ENCODE measurements around the gene TTC7B.

The TTC7B gene

GRCh38 chr14:90732139-90732538, 84.1 kb downstream of the TTC7B start:
- TF ChIP-seq SIN3A (IDR thresholded peaks at IDR 0.05; ENCODE audit: borderline replicate concordance, insufficient read depth, low read length) (no peak), REST (IDR thresholded peaks at IDR 0.05; ENCODE audit: insufficient read depth in 1 of 2, low read depth in 2 of 2, low read length in 2 of 2) (no peak), TAF1 (IDR thresholded peaks at IDR 0.05; ENCODE audit: borderline replicate concordance, insufficient read depth, low read length) (no peak), POLR2AphosphoS5 (IDR thresholded peaks at IDR 0.05; ENCODE audit: low read depth, low read length) (no peak), FOXP2 (optimal IDR thresholded peaks at IDR 0.05; ENCODE audit: borderline replicate concordance, extremely low read depth, extremely low read length, insufficient read depth) (no peak)

- TF ChIP-seq TAF1 (IDR thresholded peaks at IDR 0.05; ENCODE audit: borderline replicate concordance, insufficient read depth, low read length) (no peak), POLR2AphosphoS5 (IDR thresholded peaks at IDR 0.05; ENCODE audit: low read depth, low read length) (no peak), FOXP2 (optimal IDR thresholded peaks at IDR 0.05; ENCODE audit: borderline replicate concordance, extremely low read depth, extremely low read length, insufficient read depth) (no peak), REST (IDR thresholded peaks at IDR 0.05; ENCODE audit: insufficient read depth in 1 of 2, low read depth in 2 of 2, low read length in 2 of 2) (no peak), SIN3A (IDR thresholded peaks at IDR 0.05; ENCODE audit: borderline replicate concordance, insufficient read depth, low read length) (no peak)
Measured at GRCh38 chr14:90731487-90731886, 84.7 kb downstream of the TTC7B start.

GRCh38 chr14:90730206-90730766, 85.9 kb downstream of the TTC7B start:
- no peak for TF ChIP-seq REST (IDR thresholded peaks at IDR 0.05; ENCODE audit: insufficient read depth in 1 of 2, low read depth in 2 of 2, low read length in 2 of 2)

GRCh38 chr14:90728951-90729350, 87.3 kb downstream of the TTC7B start:
- TF ChIP-seq FOXP2 (optimal IDR thresholded peaks at IDR 0.05; ENCODE audit: borderline replicate concordance, extremely low read depth, extremely low read length, insufficient read depth), result no peak
- TF ChIP-seq REST (IDR thresholded peaks at IDR 0.05; ENCODE audit: insufficient read depth in 1 of 2, low read depth in 2 of 2, low read length in 2 of 2), result no peak
- no peak for TF ChIP-seq SIN3A (IDR thresholded peaks at IDR 0.05; ENCODE audit: borderline replicate concordance, insufficient read depth, low read length)
- no peak for TF ChIP-seq TAF1 (IDR thresholded peaks at IDR 0.05; ENCODE audit: borderline replicate concordance, insufficient read depth, low read length)
- TF ChIP-seq POLR2AphosphoS5 (IDR thresholded peaks at IDR 0.05; ENCODE audit: low read depth, low read length), result no peak

GRCh38 chr14:90727082-90727481, 89.1 kb downstream of the TTC7B start:
- TF ChIP-seq REST (IDR thresholded peaks at IDR 0.05; ENCODE audit: insufficient read depth in 1 of 2, low read depth in 2 of 2, low read length in 2 of 2) (no peak), POLR2AphosphoS5 (IDR thresholded peaks at IDR 0.05; ENCODE audit: low read depth, low read length) (no peak), TAF1 (IDR thresholded peaks at IDR 0.05; ENCODE audit: borderline replicate concordance, insufficient read depth, low read length) (no peak), FOXP2 (optimal IDR thresholded peaks at IDR 0.05; ENCODE audit: borderline replicate concordance, extremely low read depth, extremely low read length, insufficient read depth) (no peak), SIN3A (IDR thresholded peaks at IDR 0.05; ENCODE audit: borderline replicate concordance, insufficient read depth, low read length) (no peak)
